MCF 10A (cell line): ENCODE data around the gene CUZD1. TPM values are rescaled to one million over a fixed set of nuclear protein-coding genes. Genes with fewer than 3 reads are reported as not detected.

Source experiments
- Bru-seq: library from RNA; stranded (reverse); fragments of 400-500 nt; gene quantifications from one replicate; lab custom pipeline; 2021; lab: Mats Ljungman, UMichigan
- BruChase-seq, 2 experiments: library from RNA; stranded (reverse); fragments of 400-500 nt; gene quantifications; one replicate each; lab custom pipeline; 2021; lab: Mats Ljungman, UMichigan
- BruUV-seq: library from RNA; stranded (reverse); fragments of 400-500 nt; replicated peaks from 2 replicates; lab custom pipeline; 2021; lab: Mats Ljungman, UMichigan
- CTCF ChIA-PET: fragments of 300-600 bp; sonication (Branson Sonifier 250); formaldehyde crosslinking; extraction: SDS; loops from one replicate; lab custom pipeline; 2021; ENCODE audit warnings: antibody characterized with exemption, inconsistent platforms; lab: Yijun Ruan, JAX
- POLR2A ChIA-PET: fragments of 300-600, 350-650 bp; sonication (Branson Sonifier 250); formaldehyde crosslinking; extraction: SDS; loops from one replicate; lab custom pipeline; 2020; ENCODE audit warnings: antibody characterized with exemption, inconsistent platforms; lab: Yijun Ruan, JAX
- DNase-seq: peaks from one replicate; pipeline ENCODE4 v3.0.0-alpha.2; 2018; ENCODE audit not compliant: unreplicated experiment
- H3K27ac Mint-ChIP-seq: one replicate; pipeline ENCODE4 v1.8.0; 2022; ENCODE audit warnings: mild to moderate bottlenecking, low read depth, mixed read lengths; ENCODE audit not compliant: unreplicated experiment
- H3K27me3 Mint-ChIP-seq: one replicate; pipeline ENCODE4 v1.8.0; 2022; ENCODE audit warnings: mixed read lengths; ENCODE audit not compliant: insufficient read depth, unreplicated experiment
- H3K36me3 Mint-ChIP-seq: one replicate; pipeline ENCODE4 v1.8.0; 2022; ENCODE audit warnings: mild to moderate bottlenecking, moderate library complexity, mixed read lengths; ENCODE audit not compliant: insufficient read depth, unreplicated experiment
- H3K4me1 Mint-ChIP-seq: one replicate; pipeline ENCODE4 v1.8.0; 2022; ENCODE audit warnings: mixed read lengths; ENCODE audit not compliant: insufficient read depth, unreplicated experiment
- H3K4me3 Mint-ChIP-seq: one replicate; pipeline ENCODE4 v1.8.0; 2022; ENCODE audit warnings: mild to moderate bottlenecking, moderate library complexity, mixed read lengths; ENCODE audit not compliant: unreplicated experiment
- H3K9me3 Mint-ChIP-seq: one replicate; pipeline ENCODE4 v1.8.0; 2022; ENCODE audit warnings: mixed read lengths; ENCODE audit not compliant: unreplicated experiment
- intact Hi-C: fragments of 100-400 bp; cut with micrococcal nuclease; formaldehyde crosslinking; loops from 2 replicates; pipeline ENCODE4 v1.14.1; 2022
- long read RNA-seq: library from polyadenylated mRNA; stranded (forward); transcript quantifications from one replicate; pipeline ENCODE4 v2.0.0, GENCODE V29; 2022
- total RNA-seq: library from RNA; stranded (reverse); gene quantifications from 2 replicates; pipeline ENCODE4 v1.2.3, GENCODE V29; 2022
- TF ChIP-seq, protein P1 (sequence below): fragments of 200-600 bp; IDR thresholded peaks from one replicate; pipeline ENCODE4 v1.8.0; 2022; ENCODE audit warnings: antibody characterized with exemption, mild to moderate bottlenecking; ENCODE audit not compliant: unreplicated experiment

The CUZD1 gene
- total RNA-seq (0.91 and 1.1 TPM in 2 replicates), Bru-seq, nascent RNA (percentile 52 among the genes with signal in this experiment), BruChase-seq, experiment 1, labeled RNA remaining after a 6-hour chase (percentile 41 among the genes with signal in this experiment), BruChase-seq, experiment 2, labeled RNA remaining after a 2-hour chase (percentile 47 among the genes with signal in this experiment)
- long read RNA-seq, partial matches to known transcripts: 0 of 5 reads
- long read RNA-seq, other reads (novel, unspliced or antisense): 5 of 5 reads

DNA sequence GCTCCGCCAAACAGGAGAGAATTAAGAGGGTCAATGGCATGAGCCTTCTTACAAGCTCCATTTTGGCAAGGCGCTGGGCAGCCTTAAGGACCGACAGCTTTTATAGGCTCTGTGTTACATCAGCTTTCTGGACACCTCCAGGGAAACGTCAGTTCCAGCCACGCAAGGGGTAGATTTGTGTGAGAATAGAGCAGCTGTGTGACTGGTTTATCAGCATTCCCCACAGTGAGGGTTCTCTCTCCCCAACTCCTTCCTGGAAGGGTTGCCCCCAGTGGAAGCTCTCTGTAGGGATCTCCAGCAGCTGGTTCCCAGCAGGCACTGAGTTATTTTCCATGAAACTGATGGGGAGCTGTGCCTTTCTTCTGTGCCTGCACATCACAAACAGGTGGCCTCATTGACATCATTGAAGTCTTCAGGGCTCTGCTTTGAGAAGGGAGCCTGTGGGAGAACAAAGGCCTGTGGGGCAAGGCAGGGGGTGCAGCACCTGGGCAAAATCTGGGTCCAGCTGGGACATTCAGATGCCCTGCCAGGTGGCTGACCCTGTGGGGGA lies at the start of gene CUZD1:
TSS of gene CUZD1 (minus strand) at position 75 of the 550 bp plus-strand sequence. CDS start at position 61, 14 bp downstream.
- no peaks in the 10 kb centered on the region for H3K27me3 Mint-ChIP-seq
- BruUV-seq: no TSS peak
- intact Hi-C loops: no loop called here
- DNase-seq: no peak
- peaks cover 7% of the 10 kb centered on the region for H3K9me3 Mint-ChIP-seq
- POLR2A ChIA-PET: no interaction called here
- peaks cover 25% of the 10 kb centered on the region for H3K4me1 Mint-ChIP-seq
- peaks cover 13% of the 10 kb centered on the region for H3K36me3 Mint-ChIP-seq
- no peak within 1 kb of the TSS for H3K4me3 Mint-ChIP-seq
- TF ChIP-seq, protein P1, sequence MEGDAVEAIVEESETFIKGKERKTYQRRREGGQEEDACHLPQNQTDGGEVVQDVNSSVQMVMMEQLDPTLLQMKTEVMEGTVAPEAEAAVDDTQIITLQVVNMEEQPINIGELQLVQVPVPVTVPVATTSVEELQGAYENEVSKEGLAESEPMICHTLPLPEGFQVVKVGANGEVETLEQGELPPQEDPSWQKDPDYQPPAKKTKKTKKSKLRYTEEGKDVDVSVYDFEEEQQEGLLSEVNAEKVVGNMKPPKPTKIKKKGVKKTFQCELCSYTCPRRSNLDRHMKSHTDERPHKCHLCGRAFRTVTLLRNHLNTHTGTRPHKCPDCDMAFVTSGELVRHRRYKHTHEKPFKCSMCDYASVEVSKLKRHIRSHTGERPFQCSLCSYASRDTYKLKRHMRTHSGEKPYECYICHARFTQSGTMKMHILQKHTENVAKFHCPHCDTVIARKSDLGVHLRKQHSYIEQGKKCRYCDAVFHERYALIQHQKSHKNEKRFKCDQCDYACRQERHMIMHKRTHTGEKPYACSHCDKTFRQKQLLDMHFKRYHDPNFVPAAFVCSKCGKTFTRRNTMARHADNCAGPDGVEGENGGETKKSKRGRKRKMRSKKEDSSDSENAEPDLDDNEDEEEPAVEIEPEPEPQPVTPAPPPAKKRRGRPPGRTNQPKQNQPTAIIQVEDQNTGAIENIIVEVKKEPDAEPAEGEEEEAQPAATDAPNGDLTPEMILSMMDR: no peak
- CTCF ChIA-PET: no interaction called here
- no peak within 1 kb of the TSS for H3K27ac Mint-ChIP-seq

DNA sequence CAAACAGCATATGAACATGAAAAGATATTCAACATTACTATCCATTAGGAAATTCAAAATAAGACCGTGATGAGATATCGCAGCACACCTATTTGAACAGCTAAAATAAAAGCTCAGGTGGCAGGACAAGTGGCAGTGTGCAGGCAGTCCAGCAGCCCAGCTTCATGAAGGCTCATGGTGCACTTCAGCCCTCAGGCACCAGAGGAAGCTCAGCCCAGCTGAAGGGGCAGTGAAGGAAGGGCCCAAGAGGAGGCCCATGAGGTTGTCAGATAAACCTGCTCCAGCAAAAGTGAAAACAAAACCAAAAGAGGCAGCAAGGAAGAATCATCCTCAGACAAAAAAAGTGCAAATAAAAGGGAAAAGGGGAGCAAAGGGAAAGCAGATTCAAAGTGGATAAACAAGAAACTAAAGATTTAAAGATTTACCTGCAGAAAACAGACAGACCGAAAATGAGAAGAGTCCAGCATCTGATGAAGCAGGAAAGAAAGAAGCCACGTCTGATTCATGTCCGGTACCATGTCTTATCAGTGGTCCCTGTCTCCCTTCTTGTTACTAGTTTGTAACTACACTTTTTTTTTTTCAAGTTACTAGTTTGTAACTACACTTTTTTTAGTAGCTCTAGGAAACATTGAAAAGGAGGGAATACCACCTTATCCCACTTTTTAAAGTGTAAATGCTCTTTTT lies 48.7 kb upstream of the CUZD1 start:
- ChIA-PET POLR2A (no interaction called here), CTCF (interaction anchor here (0.6 kb wide), 1 partner anchor 199 kb away, joined by 4 read pairs; no protein-coding TSS in a partner anchor)
- no peaks in the 10 kb centered on the region for H3K9me3 Mint-ChIP-seq
- no peaks in the 10 kb centered on the region for H3K4me1 Mint-ChIP-seq
- TF ChIP-seq, protein P1: no peak
- no peak overlapping the region for H3K4me3 Mint-ChIP-seq
- BruUV-seq: no TSS peak
- DNase-seq: no peak
- intact Hi-C loops: no loop called here
- no peak overlapping the region for H3K27ac Mint-ChIP-seq
- H3K36me3 Mint-ChIP-seq: no peaks in the 10 kb centered on the region
- H3K27me3 Mint-ChIP-seq: no peaks in the 10 kb centered on the region

DNA sequence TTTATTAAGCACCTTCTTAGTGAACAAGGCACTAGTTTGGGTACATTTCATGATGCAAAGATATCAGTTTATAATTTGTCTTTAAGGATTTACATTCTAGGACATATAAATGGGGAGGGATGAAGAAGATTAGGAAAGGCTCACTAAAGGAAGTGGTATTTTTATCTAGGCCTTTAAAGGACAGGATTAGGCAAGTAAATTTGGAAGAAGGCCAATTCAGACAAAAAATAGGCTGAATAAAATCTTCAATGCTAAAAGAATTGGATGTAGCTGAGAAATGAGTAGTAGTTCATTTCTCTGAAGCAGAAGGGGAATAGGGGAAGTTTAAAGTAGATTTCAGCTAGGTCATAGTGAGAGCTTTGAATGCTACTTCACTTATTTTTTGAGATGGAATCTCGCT lies 38.5 kb upstream of the CUZD1 start:
- Mint-ChIP-seq H3K36me3 (peaks cover 7% of the 10 kb centered on the region), H3K9me3 (no peaks in the 10 kb centered on the region), H3K4me3 (no peak overlapping the region), H3K27me3 (no peaks in the 10 kb centered on the region), H3K27ac (peak overlapping the region; percentile 6), H3K4me1 (peaks cover 8% of the 10 kb centered on the region)
- CTCF ChIA-PET: no interaction called here
- POLR2A ChIA-PET: no interaction called here
- BruUV-seq: no TSS peak
- TF ChIP-seq, protein P1: no peak
- intact Hi-C loops: no loop called here
- no peak for DNase-seq

DNA sequence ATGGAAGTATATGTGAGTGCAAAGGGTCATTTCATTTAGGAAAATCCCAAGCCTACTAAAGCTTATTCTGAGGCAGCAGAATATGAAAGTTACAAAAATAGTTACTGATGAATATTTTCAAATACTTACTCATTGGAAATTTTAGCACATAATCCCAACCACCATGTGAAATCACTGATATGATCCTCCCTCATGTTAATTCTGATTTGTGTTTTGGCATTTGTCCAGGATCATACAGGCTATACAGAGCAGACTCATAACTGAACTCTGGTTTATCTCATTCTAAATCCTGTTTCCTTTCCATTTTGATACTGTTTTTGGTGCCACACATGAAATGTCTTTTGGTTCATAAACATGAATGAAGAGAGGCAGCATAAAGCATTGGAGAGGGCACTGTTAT lies 37.1 kb upstream of the CUZD1 start:
- ChIA-PET CTCF (no interaction called here), POLR2A (interaction anchor here (0.7 kb wide), 1 partner anchor 96 kb away, joined by 4 read pairs; no protein-coding TSS in a partner anchor)
- H3K27me3 Mint-ChIP-seq: no peaks in the 10 kb centered on the region
- no peaks in the 10 kb centered on the region for H3K9me3 Mint-ChIP-seq
- no peak for DNase-seq
- TF ChIP-seq, protein P1: no peak
- H3K36me3 Mint-ChIP-seq: peaks cover 14% of the 10 kb centered on the region
- H3K4me3 Mint-ChIP-seq: no peak overlapping the region
- intact Hi-C loops: no loop called here
- no peak overlapping the region for H3K27ac Mint-ChIP-seq
- H3K4me1 Mint-ChIP-seq: peaks cover 22% of the 10 kb centered on the region
- BruUV-seq: no TSS peak
